Endodermal cell (in vitro differentiated cells): ENCODE data around the gene ISX. TPM values are rescaled to one million over a fixed set of nuclear protein-coding genes. Genes with fewer than 3 reads are reported as not detected.

Experiments used
- DNase-seq: peaks from one replicate; pipeline ENCODE4 v3.0.0-alpha.2; 2017
- H3K27ac ChIP-seq: 2 replicates; pipeline ENCODE4 v1.5.1; 2013; ENCODE audit warnings: mild to moderate bottlenecking, low read depth, low read length, moderate library complexity
- H3K27me3 ChIP-seq: 2 replicates; pipeline ENCODE4 v1.6.1; 2013; ENCODE audit warnings: mild to moderate bottlenecking, low read length, moderate library complexity; ENCODE audit not compliant: insufficient read depth, control insufficient read depth, poor library complexity, severe bottlenecking
- H3K36me3 ChIP-seq: 2 replicates; pipeline ENCODE4 v1.7.0; 2013; ENCODE audit warnings: mild to moderate bottlenecking, low read length, moderate library complexity; ENCODE audit not compliant: control insufficient read depth, insufficient read depth
- H3K4me1 ChIP-seq: one replicate; pipeline ENCODE4 v1.7.0; 2013; ENCODE audit warnings: low read length; ENCODE audit not compliant: control insufficient read depth, insufficient read depth
- H3K4me3 ChIP-seq: 2 replicates; pipeline ENCODE4 v1.5.1; 2013; ENCODE audit warnings: mild to moderate bottlenecking, low read length, moderate library complexity
- H3K9ac ChIP-seq: 2 replicates; pipeline ENCODE4 v1.6.1; 2013; ENCODE audit warnings: mild to moderate bottlenecking, low read length, moderate library complexity; ENCODE audit not compliant: poor library complexity, severe bottlenecking; ENCODE audit errors: extremely low read depth
- H3K9me3 ChIP-seq: 2 replicates; pipeline ENCODE4 v1.6.1; 2013; ENCODE audit warnings: mild to moderate bottlenecking, low read length, moderate library complexity; ENCODE audit not compliant: control insufficient read depth
- H3K27ac Mint-ChIP-seq: 2 replicates; pipeline ENCODE4 v1.8.0; 2020; ENCODE audit warnings: mixed read lengths
- H3K27me3 Mint-ChIP-seq: 2 replicates; pipeline ENCODE4 v1.8.0; 2021; ENCODE audit warnings: mild to moderate bottlenecking, mixed read lengths; ENCODE audit not compliant: insufficient read depth
- H3K36me3 Mint-ChIP-seq: 2 replicates; pipeline ENCODE4 v1.8.0; 2020; ENCODE audit warnings: low read depth, mixed read lengths
- H3K4me1 Mint-ChIP-seq: 2 replicates; pipeline ENCODE4 v1.8.0; 2020; ENCODE audit warnings: mixed read lengths
- H3K4me3 Mint-ChIP-seq: 2 replicates; pipeline ENCODE4 v1.8.0; 2020; ENCODE audit warnings: mild to moderate bottlenecking, moderate library complexity, mixed read lengths
- H3K9me3 Mint-ChIP-seq: 2 replicates; pipeline ENCODE4 v1.8.0; 2020; ENCODE audit warnings: mild to moderate bottlenecking, mixed read lengths
- WGBS, 2 experiments: methylation state at CpG; one replicate each; pipeline versions ENCODE4 v1.1.5 to v1.1.7; 2013; ENCODE audit warnings: missing lambda C conversion rate in 2 of 2, mixed read lengths in 1 of 2; ENCODE audit not compliant: insufficient coverage in 1 of 2, insufficient read length in 1 of 2; 5-methylcytosine and 5-hydroxymethylcytosine counted together
- total RNA-seq, 2 donors: library from RNA; stranded (reverse); fragmentation: NEBNext Ultra II Directional in 1 of 2; extraction: Animal tissue kit (Norgen Biotek cat#: 25700) in 1 of 2; gene quantifications; 2 replicates in 1 of 2; 3 replicates in 1 of 2; pipeline ENCODE4 v1.2.1, GENCODE V29; 2021
- TF ChIP-seq, protein P1 (sequence below): fragments of 200-600 bp; sonication (generic); conservative IDR thresholded peaks from 2 replicates; pipeline ENCODE4 v1.5.0; 2021; ENCODE audit warnings: antibody characterized with exemption, mild to moderate bottlenecking

ISX gene
- total RNA-seq, 2 donors from 2014 or later, result 0.07 to 0.13 TPM

DNA sequence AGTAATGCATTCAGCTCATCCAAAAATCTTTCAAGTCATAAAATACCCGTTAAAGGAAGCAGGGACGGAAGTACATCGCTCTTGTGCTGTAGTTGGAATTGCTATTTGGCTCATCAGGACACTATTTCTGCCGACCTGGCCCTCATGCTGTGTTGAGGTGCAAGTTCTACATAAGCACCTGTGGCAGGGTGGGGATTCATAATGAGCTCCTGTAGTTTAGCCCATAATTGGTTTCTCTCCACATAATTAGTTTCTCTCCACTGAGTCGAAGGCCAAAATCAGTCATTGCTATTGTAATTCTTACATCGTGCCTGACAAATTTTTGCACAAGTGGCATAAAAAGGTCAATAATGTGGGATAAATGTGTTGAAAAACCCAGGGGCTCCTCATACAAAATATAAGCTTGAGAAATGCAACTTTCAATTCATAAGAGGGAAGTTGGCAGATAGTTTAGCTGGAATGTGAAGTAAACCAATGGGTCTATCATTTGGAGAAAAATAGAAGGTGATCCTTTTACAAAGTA, 14.9 kb upstream of the ISX start:
- peaks cover 9% of the 10 kb centered on the region for H3K4me1 ChIP-seq
- 69 to 83% methylated on average over 3 to 6 of the region's 6 CpGs for WGBS, 2 experiments
- peaks cover 19% of the 10 kb centered on the region for H3K9me3 Mint-ChIP-seq
- H3K27me3 ChIP-seq, result no peaks in the 10 kb centered on the region
- no peaks in the 10 kb centered on the region for H3K9me3 ChIP-seq
- H3K4me3 Mint-ChIP-seq, result no peak overlapping the region
- no peak for DNase-seq
- no peaks in the 10 kb centered on the region for H3K36me3 Mint-ChIP-seq
- no peak overlapping the region for H3K9ac ChIP-seq
- H3K36me3 ChIP-seq, result no peaks in the 10 kb centered on the region
- no peak overlapping the region for H3K27ac Mint-ChIP-seq
- H3K27me3 Mint-ChIP-seq, result no peaks in the 10 kb centered on the region
- H3K27ac ChIP-seq, result no peak overlapping the region
- no peak overlapping the region for H3K4me3 ChIP-seq
- peaks cover 13% of the 10 kb centered on the region for H3K4me1 Mint-ChIP-seq
- TF ChIP-seq, protein P1, sequence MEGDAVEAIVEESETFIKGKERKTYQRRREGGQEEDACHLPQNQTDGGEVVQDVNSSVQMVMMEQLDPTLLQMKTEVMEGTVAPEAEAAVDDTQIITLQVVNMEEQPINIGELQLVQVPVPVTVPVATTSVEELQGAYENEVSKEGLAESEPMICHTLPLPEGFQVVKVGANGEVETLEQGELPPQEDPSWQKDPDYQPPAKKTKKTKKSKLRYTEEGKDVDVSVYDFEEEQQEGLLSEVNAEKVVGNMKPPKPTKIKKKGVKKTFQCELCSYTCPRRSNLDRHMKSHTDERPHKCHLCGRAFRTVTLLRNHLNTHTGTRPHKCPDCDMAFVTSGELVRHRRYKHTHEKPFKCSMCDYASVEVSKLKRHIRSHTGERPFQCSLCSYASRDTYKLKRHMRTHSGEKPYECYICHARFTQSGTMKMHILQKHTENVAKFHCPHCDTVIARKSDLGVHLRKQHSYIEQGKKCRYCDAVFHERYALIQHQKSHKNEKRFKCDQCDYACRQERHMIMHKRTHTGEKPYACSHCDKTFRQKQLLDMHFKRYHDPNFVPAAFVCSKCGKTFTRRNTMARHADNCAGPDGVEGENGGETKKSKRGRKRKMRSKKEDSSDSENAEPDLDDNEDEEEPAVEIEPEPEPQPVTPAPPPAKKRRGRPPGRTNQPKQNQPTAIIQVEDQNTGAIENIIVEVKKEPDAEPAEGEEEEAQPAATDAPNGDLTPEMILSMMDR, result no peak

DNA sequence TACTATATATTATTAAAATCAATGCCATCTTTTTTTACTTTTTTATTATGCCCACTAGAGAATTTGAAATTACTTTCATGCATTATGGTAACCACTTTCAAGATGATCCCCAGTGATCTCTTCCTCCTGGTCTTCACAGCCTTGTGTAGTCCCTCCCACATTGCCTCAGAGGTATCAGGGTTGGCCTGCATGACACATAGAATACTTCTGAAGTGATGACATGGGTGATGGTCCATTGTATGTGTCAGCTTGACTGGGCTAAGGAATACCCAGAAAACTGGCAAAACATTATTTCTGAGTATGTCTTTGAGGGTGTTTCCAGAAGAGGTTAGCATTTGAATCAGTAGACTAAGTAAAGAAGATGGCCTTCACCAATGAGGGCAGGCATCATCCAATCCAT, 14.2 kb upstream of the ISX start:
- TF ChIP-seq, protein P1, result no peak
- Histone ChIP-seq H3K27me3 (no peaks in the 10 kb centered on the region), H3K36me3 (no peaks in the 10 kb centered on the region), H3K4me3 (no peak overlapping the region), H3K9ac (no peak overlapping the region), H3K27ac (no peak overlapping the region), H3K9me3 (no peaks in the 10 kb centered on the region), H3K4me1 (peaks cover 9% of the 10 kb centered on the region)
- H3K4me3 Mint-ChIP-seq, result no peak overlapping the region
- peak; percentile 1 for DNase-seq
- H3K9me3 Mint-ChIP-seq, result peaks cover 19% of the 10 kb centered on the region
- H3K27ac Mint-ChIP-seq, result no peak overlapping the region
- peaks cover 13% of the 10 kb centered on the region for H3K4me1 Mint-ChIP-seq
- H3K36me3 Mint-ChIP-seq, result no peaks in the 10 kb centered on the region
- H3K27me3 Mint-ChIP-seq, result no peaks in the 10 kb centered on the region

DNA sequence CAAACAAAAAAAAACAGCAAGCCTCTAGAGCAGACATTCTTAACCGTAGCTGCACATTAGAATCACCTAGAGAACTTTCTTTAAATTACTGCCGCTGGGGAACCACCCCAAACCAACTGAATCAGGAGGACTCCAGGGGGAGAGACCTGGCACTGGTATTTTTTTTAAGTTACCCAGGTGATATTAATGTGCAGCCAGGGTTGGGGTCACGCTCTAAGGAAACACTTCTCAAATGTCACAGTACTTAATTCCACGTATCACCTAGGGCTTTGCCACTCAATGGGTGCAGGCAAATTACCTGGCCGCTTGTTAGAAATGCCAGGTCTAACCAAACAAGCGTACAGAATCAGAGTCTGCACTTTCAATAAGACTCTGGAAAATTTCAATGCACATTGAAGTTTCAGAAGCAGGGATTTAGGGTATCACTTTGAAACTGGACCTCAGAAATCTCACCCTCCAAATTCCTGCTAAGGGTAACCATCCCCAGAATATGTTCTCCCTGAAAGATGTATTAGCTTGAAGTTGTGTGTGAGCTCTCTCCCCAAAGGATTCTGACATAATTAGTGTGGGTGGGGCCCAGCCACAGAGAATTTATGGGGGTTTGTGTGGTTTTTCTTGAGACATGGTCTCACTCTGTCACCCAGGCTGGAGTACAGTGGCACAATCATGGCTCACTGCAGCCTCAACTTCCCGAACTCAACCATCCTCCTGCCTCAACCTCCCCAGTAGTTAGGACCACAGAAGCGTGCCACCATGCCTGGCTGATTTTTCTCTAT, 12.7 kb upstream of the ISX start:
- H3K4me1 Mint-ChIP-seq, result peaks cover 13% of the 10 kb centered on the region
- TF ChIP-seq, protein P1, result no peak
- no peak for DNase-seq
- WGBS, 2 experiments, result 89 to 91% methylated on average over 6 to 8 of the region's 8 CpGs
- Histone ChIP-seq H3K27ac (no peak overlapping the region), H3K4me3 (no peak overlapping the region), H3K9ac (no peak overlapping the region), H3K27me3 (no peaks in the 10 kb centered on the region), H3K9me3 (no peaks in the 10 kb centered on the region), H3K4me1 (peaks cover 9% of the 10 kb centered on the region), H3K36me3 (no peaks in the 10 kb centered on the region)
- H3K27ac Mint-ChIP-seq, result no peak overlapping the region
- H3K36me3 Mint-ChIP-seq, result no peaks in the 10 kb centered on the region
- H3K27me3 Mint-ChIP-seq, result peaks cover 2% of the 10 kb centered on the region
- no peak overlapping the region for H3K4me3 Mint-ChIP-seq
- H3K9me3 Mint-ChIP-seq, result peaks cover 16% of the 10 kb centered on the region
